WTC11 (cell line): ENCODE results near the gene STIP1.

Source experiments
- ATF1 ChIP-seq: sonication (generic); formaldehyde crosslinking; IDR thresholded peaks from 2 replicates; pipeline ENCODE4 v1.8.1; 2023; ENCODE audit warnings: mild to moderate bottlenecking, moderate library complexity, missing genetic modification reagents
- CTCF ChIP-seq: fragments of 200-600 bp; IDR thresholded peaks from 2 replicates; pipeline ENCODE4 v1.8.0; 2022; ENCODE audit warnings: antibody characterized with exemption
- HMGXB4 ChIP-seq: sonication (generic); formaldehyde crosslinking; IDR thresholded peaks from 2 replicates; pipeline ENCODE4 v1.8.1; 2023; ENCODE audit warnings: mild to moderate bottlenecking, moderate library complexity, missing genetic modification reagents
- NR2C2 ChIP-seq: sonication (generic); formaldehyde crosslinking; IDR thresholded peaks from 2 replicates; pipeline ENCODE4 v1.8.0; 2022; ENCODE audit warnings: mild to moderate bottlenecking, missing genetic modification reagents
- PRDM15 ChIP-seq: sonication (generic); formaldehyde crosslinking; IDR thresholded peaks from 2 replicates; pipeline ENCODE4 v1.8.0; 2022; ENCODE audit warnings: missing genetic modification reagents
- PREB ChIP-seq: sonication (generic); formaldehyde crosslinking; IDR thresholded peaks from 2 replicates; pipeline ENCODE4 v1.8.1; 2022; ENCODE audit warnings: mild to moderate bottlenecking, missing genetic modification reagents, moderate library complexity, borderline replicate concordance
- SMAD4 ChIP-seq: sonication (generic); formaldehyde crosslinking; IDR thresholded peaks from 2 replicates; pipeline ENCODE4 v1.8.0; 2022; ENCODE audit warnings: mild to moderate bottlenecking, missing genetic modification reagents
- SP1 ChIP-seq: sonication (generic); formaldehyde crosslinking; conservative IDR thresholded peaks from 2 replicates; pipeline ENCODE4 v1.8.1; 2022; ENCODE audit warnings: missing genetic modification reagents
- STAT6 ChIP-seq: sonication (generic); formaldehyde crosslinking; conservative IDR thresholded peaks from 2 replicates; pipeline ENCODE4 v1.8.1; 2023; ENCODE audit warnings: mild to moderate bottlenecking, low read depth, missing genetic modification reagents, moderate library complexity
- USF2 ChIP-seq: sonication (generic); formaldehyde crosslinking; IDR thresholded peaks from 2 replicates; pipeline ENCODE4 v1.8.1; 2023; ENCODE audit warnings: mild to moderate bottlenecking, missing genetic modification reagents, moderate library complexity
- ZNF317 ChIP-seq: sonication (generic); formaldehyde crosslinking; IDR thresholded peaks from 2 replicates; pipeline ENCODE4 v1.8.1; 2023; ENCODE audit warnings: low read depth, mild to moderate bottlenecking, moderate library complexity, missing genetic modification reagents, borderline replicate concordance
- ZNF416 ChIP-seq: fragments of 250-450 bp; sonication (Bioruptor Pico); IDR thresholded peaks from 2 replicates; pipeline ENCODE4 v1.9.0; 2021; ENCODE audit warnings: mild to moderate bottlenecking, inconsistent platforms

- TF ChIP-seq HMGXB4, result no peak
- TF ChIP-seq STAT6 (CRISPR knock-in tag), result no peak
- TF ChIP-seq ATF1 (CRISPR knock-in tag), result no peak
- no peak for TF ChIP-seq NR2C2
- TF ChIP-seq PREB (CRISPR knock-in tag), result no peak
- TF ChIP-seq CTCF, result no peak
- TF ChIP-seq ZNF416, result no peak
- TF ChIP-seq SMAD4 (CRISPR knock-in tag), result no peak
- TF ChIP-seq SP1, result no peak
- TF ChIP-seq PRDM15 (CRISPR knock-in tag), result no peak
- no peak for TF ChIP-seq ZNF317 (CRISPR knock-in tag)
- no peak for TF ChIP-seq USF2 (CRISPR knock-in tag)
Measured at GRCh38 chr11:64153812-64154211, 32.2 kb upstream of the STIP1 start.
